ENCODE measurements around the gene PLEKHG7. TPM values are rescaled to one million over a fixed set of nuclear protein-coding genes. Genes with fewer than 3 reads are reported as not detected.

Gene PLEKHG7
- total RNA-seq, 1 experiment from 2014 or later = 1.3 TPM

GRCh38 chr12:92718483-92718990, 15.7 kb downstream of the PLEKHG7 start:
- no peaks in the 10 kb centered on the region for H3K4me1 Mint-ChIP-seq (ENCODE audit: low read depth, unreplicated experiment)
- TF ChIP-seq CTCF (IDR thresholded peaks at IDR 0.05; ENCODE audit: unreplicated experiment) = no peak
- no peak overlapping the region for H3K27ac Mint-ChIP-seq (ENCODE audit: unreplicated experiment)
- H3K4me3 Mint-ChIP-seq (ENCODE audit: low read depth, unreplicated experiment) = no peak overlapping the region
- H3K36me3 Mint-ChIP-seq (ENCODE audit: insufficient read depth, unreplicated experiment) = no peaks in the 10 kb centered on the region
- H3K27me3 Mint-ChIP-seq (ENCODE audit: unreplicated experiment) = no peaks in the 10 kb centered on the region
- no TSS peak for BruUV-seq (replicated peaks)
- CTCF ChIA-PET = no interaction called here
- no peak for DNase-seq
- intact Hi-C loops (cut with micrococcal nuclease; ENCODE audit: unreplicated experiment) = no loop called here
- H3K9me3 Mint-ChIP-seq (ENCODE audit: low read depth, unreplicated experiment) = peaks cover 3% of the 10 kb centered on the region

GRCh38 chr12:92719674-92720073, 16.9 kb downstream of the PLEKHG7 start:
- no peak overlapping the region for H3K27ac Mint-ChIP-seq (ENCODE audit: unreplicated experiment)
- no peaks in the 10 kb centered on the region for H3K27me3 Mint-ChIP-seq (ENCODE audit: unreplicated experiment)
- CTCF ChIA-PET = no interaction called here
- peaks cover 4% of the 10 kb centered on the region for H3K9me3 Mint-ChIP-seq (ENCODE audit: low read depth, unreplicated experiment)
- no peaks in the 10 kb centered on the region for H3K36me3 Mint-ChIP-seq (ENCODE audit: insufficient read depth, unreplicated experiment)
- H3K4me1 Mint-ChIP-seq (ENCODE audit: low read depth, unreplicated experiment) = no peaks in the 10 kb centered on the region
- no TSS peak for BruUV-seq (replicated peaks)
- intact Hi-C loops (cut with micrococcal nuclease; ENCODE audit: unreplicated experiment) = no loop called here
- no peak for TF ChIP-seq CTCF (IDR thresholded peaks at IDR 0.05; ENCODE audit: unreplicated experiment)
- no peak overlapping the region for H3K4me3 Mint-ChIP-seq (ENCODE audit: low read depth, unreplicated experiment)
- DNase-seq = no peak

GRCh38 chr12:92721130-92721529, 18.3 kb downstream of the PLEKHG7 start:
- intact Hi-C loops (cut with micrococcal nuclease; ENCODE audit: unreplicated experiment) = no loop called here

GRCh38 chr12:92721656-92722055, 18.9 kb downstream of the PLEKHG7 start:
- Mint-ChIP-seq H3K27me3 (ENCODE audit: unreplicated experiment) (no peaks in the 10 kb centered on the region), H3K9me3 (ENCODE audit: low read depth, unreplicated experiment) (peaks cover 7% of the 10 kb centered on the region), H3K4me1 (ENCODE audit: low read depth, unreplicated experiment) (no peaks in the 10 kb centered on the region), H3K4me3 (ENCODE audit: low read depth, unreplicated experiment) (no peak overlapping the region), H3K27ac (ENCODE audit: unreplicated experiment) (no peak overlapping the region), H3K36me3 (ENCODE audit: insufficient read depth, unreplicated experiment) (no peaks in the 10 kb centered on the region)
- DNase-seq = no peak
- no TSS peak for BruUV-seq (replicated peaks)
- intact Hi-C loops (cut with micrococcal nuclease; ENCODE audit: unreplicated experiment) = no loop called here
- CTCF ChIA-PET = interaction anchor here (0.6 to 0.7 kb wide), 2 partner anchors 144 to 310 kb away, joined by 4 to 6 read pairs; no protein-coding TSS in a partner anchor
- TF ChIP-seq CTCF (IDR thresholded peaks at IDR 0.05; ENCODE audit: unreplicated experiment) = no peak

More at GRCh38 chr12:92721130-92721529, 18.3 kb downstream of the PLEKHG7 start:
- Mint-ChIP-seq H3K27ac (ENCODE audit: unreplicated experiment) (no peak overlapping the region), H3K4me3 (ENCODE audit: low read depth, unreplicated experiment) (no peak overlapping the region), H3K27me3 (ENCODE audit: unreplicated experiment) (no peaks in the 10 kb centered on the region), H3K4me1 (ENCODE audit: low read depth, unreplicated experiment) (no peaks in the 10 kb centered on the region), H3K36me3 (ENCODE audit: insufficient read depth, unreplicated experiment) (no peaks in the 10 kb centered on the region), H3K9me3 (ENCODE audit: low read depth, unreplicated experiment) (peaks cover 7% of the 10 kb centered on the region)
- CTCF ChIA-PET = interaction anchor here (0.7 kb wide), 1 partner anchor 310 kb away, joined by 6 read pairs; no protein-coding TSS in a partner anchor
- BruUV-seq (replicated peaks) = no TSS peak
- TF ChIP-seq CTCF (IDR thresholded peaks at IDR 0.05; ENCODE audit: unreplicated experiment) = no peak
- DNase-seq = no peak
